GM21367 (cell line): ENCODE data around the gene SYCE3.

ENCODE experiments used
- ATAC-seq: cut with Tn5 transposase; IDR thresholded peaks from one replicate; pipeline ENCODE4 v1.9.1; 2021; ENCODE audit not compliant: unreplicated experiment

The SYCE3 gene

GRCh38 chr22:50504369-50505211, 58.1 kb downstream of the SYCE3 start:
- no peak for ATAC-seq

GRCh38 chr22:50503475-50504145, 59.1 kb downstream of the SYCE3 start:
- ATAC-seq = no peak

- ATAC-seq = no peak
Observed at GRCh38 chr22:50502628-50503474, 59.9 kb downstream of the SYCE3 start.

GRCh38 chr22:50502096-50502495, 60.6 kb downstream of the SYCE3 start:
- no peak for ATAC-seq
